ENCODE results near the gene EYA2. TPM values are rescaled to one million over a fixed set of nuclear protein-coding genes. Genes with fewer than 3 reads are reported as not detected.
"Not testable (repeated sequence)": the region's sequence is repeated elsewhere in the genome, so short reads cannot be mapped to it uniquely, and the experiment has no call there.

Gene EYA2
- total and polyA plus RNA-seq, 4 donors: 1.2 to 10.9 (median 6.7) TPM

DNA sequence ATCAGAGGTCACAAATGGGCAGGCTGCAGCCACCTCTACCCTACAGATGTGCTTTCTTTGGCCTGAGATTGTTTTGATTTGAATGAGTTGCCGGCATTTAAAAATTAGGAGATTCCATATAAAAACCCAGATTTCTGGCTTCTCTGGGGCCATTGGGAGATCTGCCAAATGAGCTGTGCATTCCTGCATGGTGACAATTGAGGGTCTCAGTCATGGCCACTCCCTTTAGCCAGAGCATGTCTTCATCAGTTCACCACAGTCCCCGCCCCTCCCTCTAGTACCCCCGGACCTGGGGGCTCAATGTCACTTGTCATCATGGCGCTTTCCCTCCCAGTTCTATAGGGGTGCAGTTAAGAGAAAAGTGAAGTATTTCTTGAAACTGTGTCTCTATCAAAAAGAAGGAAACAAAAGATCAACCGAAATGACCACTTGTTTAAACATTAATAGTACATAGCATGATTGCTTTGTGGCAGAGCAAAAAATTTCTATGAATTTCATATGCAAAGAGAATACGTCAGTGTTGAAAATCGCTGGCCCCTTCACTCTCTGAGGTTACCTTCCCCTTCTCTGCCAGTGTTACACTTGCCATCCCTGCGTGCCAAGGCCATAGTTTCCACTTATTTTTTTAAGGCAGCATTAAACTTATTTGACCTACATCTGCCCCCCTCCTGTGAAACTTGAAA is 21.1 kb downstream of the EYA2 start:
- Histone ChIP-seq H3K9me3 (ENCODE audit: control insufficient read depth, low read length) (no peaks in the 10 kb centered on the region), H3K4me3 (ENCODE audit: low read length in 2 of 2) (no peak overlapping the region), H3K27ac (ENCODE audit: low read depth in 1 of 2, low read length in 2 of 2) (peak overlapping the region in 1 of 2 donors; percentile 50), H3K27me3 (ENCODE audit: control insufficient read depth in 1 of 2, insufficient read depth in 2 of 2, low read length in 1 of 2) (no peaks in the 10 kb centered on the region), H3K36me3 (ENCODE audit: control insufficient read depth in 1 of 2, insufficient read depth in 2 of 2, low read length in 1 of 2) (no peaks in the 10 kb centered on the region), H3K4me1 (ENCODE audit: control insufficient read depth in 1 of 2, insufficient read depth in 2 of 2, low read length in 2 of 2) (no peaks in the 10 kb centered on the region)
- 41 to 42% methylated on average over 8 of the region's 8 CpGs for WGBS, 2 donors
- DNase-seq (no peak), ATAC-seq (ENCODE audit: low FRiP score) (no peak)
- intact Hi-C loops (cut with DNase I): no loop called here

DNA sequence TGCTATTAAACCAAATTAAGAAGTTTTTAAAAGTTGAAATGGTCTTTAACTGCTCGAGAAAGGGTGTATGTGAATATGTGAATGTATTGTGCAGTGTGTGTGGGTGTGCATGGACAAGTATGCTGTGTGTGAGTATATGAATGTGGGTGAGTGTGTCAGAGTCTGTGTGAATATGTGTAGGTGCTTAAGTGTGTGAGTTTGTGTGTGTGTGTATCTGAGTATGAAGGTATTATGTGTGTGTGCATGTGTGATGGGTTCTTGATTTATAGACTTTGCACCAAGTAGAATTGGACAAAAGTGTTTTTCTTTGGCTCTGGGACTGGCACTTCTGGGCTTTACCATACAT is 21.6 kb downstream of the EYA2 start:
- intact Hi-C loops (cut with DNase I): no loop called here
- H3K36me3 ChIP-seq (ENCODE audit: control insufficient read depth in 1 of 2, insufficient read depth in 2 of 2, low read length in 1 of 2): no peaks in the 10 kb centered on the region
- 20 to 25% methylated on average over 1 of the region's 1 CpG for WGBS, 2 donors
- no peak overlapping the region for H3K27ac ChIP-seq (ENCODE audit: low read depth in 1 of 2, low read length in 2 of 2)
- H3K4me3 ChIP-seq (ENCODE audit: low read length in 2 of 2): no peak overlapping the region
- H3K9me3 ChIP-seq (ENCODE audit: control insufficient read depth, low read length): no peaks in the 10 kb centered on the region
- DNase-seq: no peak
- no peak for ATAC-seq (ENCODE audit: low FRiP score)
- no peaks in the 10 kb centered on the region for H3K4me1 ChIP-seq (ENCODE audit: control insufficient read depth in 1 of 2, insufficient read depth in 2 of 2, low read length in 2 of 2)
- no peaks in the 10 kb centered on the region for H3K27me3 ChIP-seq (ENCODE audit: control insufficient read depth in 1 of 2, insufficient read depth in 2 of 2, low read length in 1 of 2)

DNA sequence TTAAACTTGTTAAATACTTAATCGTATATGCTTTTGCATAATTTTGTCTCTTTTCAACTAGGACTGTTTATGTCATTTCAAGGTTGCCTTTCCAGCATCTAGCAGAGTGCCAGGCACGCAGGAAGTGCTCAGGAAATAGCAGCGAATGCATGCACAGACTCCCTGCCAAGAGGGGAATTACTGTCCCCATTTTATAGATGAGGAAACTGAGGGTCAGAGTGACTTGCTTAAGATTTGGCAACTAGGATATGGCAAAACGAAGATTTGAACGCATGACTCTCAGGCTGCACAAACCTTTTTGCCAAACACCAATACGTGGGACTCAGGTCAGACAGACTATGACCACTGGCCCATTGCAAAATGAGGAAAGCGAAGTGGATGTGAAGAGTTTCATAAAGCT is 22.5 kb downstream of the EYA2 start:
- intact Hi-C loops (cut with DNase I): no loop called here
- Histone ChIP-seq H3K27ac (ENCODE audit: low read depth in 1 of 2, low read length in 2 of 2) (no peak overlapping the region), H3K4me3 (ENCODE audit: low read length in 2 of 2) (no peak overlapping the region), H3K36me3 (ENCODE audit: control insufficient read depth in 1 of 2, insufficient read depth in 2 of 2, low read length in 1 of 2) (no peaks in the 10 kb centered on the region), H3K9me3 (ENCODE audit: control insufficient read depth, low read length) (no peaks in the 10 kb centered on the region), H3K27me3 (ENCODE audit: control insufficient read depth in 1 of 2, insufficient read depth in 2 of 2, low read length in 1 of 2) (no peaks in the 10 kb centered on the region), H3K4me1 (ENCODE audit: control insufficient read depth in 1 of 2, insufficient read depth in 2 of 2, low read length in 2 of 2) (no peaks in the 10 kb centered on the region)
- 89 to 90% methylated on average over 7 of the region's 7 CpGs for WGBS, 2 donors
- DNase-seq: no peak
- no peak for ATAC-seq (ENCODE audit: low FRiP score)

DNA sequence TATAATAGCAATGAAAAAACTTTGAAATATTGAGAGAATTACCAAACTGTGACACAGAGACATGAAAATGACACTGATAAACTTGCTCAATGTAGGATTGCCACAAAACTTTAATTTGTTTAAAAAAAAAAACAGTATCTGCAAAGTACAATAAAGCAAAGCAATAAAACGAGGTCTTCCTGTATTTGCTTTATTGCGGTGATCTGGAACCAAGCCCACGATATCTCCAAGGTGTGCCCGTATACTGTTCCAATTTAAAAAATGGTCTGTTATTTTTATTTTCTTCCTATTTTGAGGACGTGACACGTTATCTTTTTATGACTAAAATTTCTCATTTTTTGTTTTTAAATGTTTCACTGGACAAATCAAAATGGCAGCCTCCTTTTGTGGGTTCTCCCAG is 25.5 kb downstream of the EYA2 start:
- H3K27me3 ChIP-seq (ENCODE audit: control insufficient read depth in 1 of 2, insufficient read depth in 2 of 2, low read length in 1 of 2): no peaks in the 10 kb centered on the region
- H3K9me3 ChIP-seq (ENCODE audit: control insufficient read depth, low read length): no peaks in the 10 kb centered on the region
- no peak for DNase-seq
- H3K27ac ChIP-seq (ENCODE audit: low read depth in 1 of 2, low read length in 2 of 2): no peak overlapping the region
- H3K36me3 ChIP-seq (ENCODE audit: control insufficient read depth in 1 of 2, insufficient read depth in 2 of 2, low read length in 1 of 2): no peaks in the 10 kb centered on the region
- 90% methylated on average over 6 of the region's 6 CpGs for WGBS, 2 donors
- intact Hi-C loops (cut with DNase I): no loop called here
- no peak for ATAC-seq (ENCODE audit: low FRiP score)
- no peak overlapping the region for H3K4me3 ChIP-seq (ENCODE audit: low read length in 2 of 2)
- H3K4me1 ChIP-seq (ENCODE audit: control insufficient read depth in 1 of 2, insufficient read depth in 2 of 2, low read length in 2 of 2): no peaks in the 10 kb centered on the region

DNA sequence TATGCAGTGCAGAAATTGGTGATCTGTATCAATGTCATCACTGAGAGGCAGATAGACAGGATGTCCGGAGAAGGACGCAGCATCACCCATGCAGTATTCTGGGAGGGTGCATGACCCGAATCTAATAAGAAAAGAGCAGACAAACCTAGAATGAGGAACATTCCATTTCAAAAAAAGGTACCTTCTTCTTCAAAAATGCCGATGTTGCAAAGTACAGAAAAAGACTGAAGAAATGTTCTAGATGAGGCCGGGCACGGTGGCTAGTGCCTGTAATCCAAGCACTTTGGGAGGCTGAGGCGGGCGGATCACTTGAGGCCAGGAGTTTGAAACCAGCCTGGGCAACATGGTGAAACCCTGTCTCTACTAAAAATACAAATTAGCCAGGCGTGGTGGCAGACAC is 28.2 kb downstream of the EYA2 start:
- H3K4me3 ChIP-seq (ENCODE audit: low read length in 2 of 2); H3K4me1 ChIP-seq (ENCODE audit: control insufficient read depth in 1 of 2, insufficient read depth in 2 of 2, low read length in 2 of 2); intact Hi-C loops (cut with DNase I); H3K36me3 ChIP-seq (ENCODE audit: control insufficient read depth in 1 of 2, insufficient read depth in 2 of 2, low read length in 1 of 2); H3K9me3 ChIP-seq (ENCODE audit: control insufficient read depth, low read length); ATAC-seq (ENCODE audit: low FRiP score); DNase-seq; H3K27me3 ChIP-seq (ENCODE audit: control insufficient read depth in 1 of 2, insufficient read depth in 2 of 2, low read length in 1 of 2); H3K27ac ChIP-seq (ENCODE audit: low read depth in 1 of 2, low read length in 2 of 2): not testable (repeated sequence)
- WGBS, 2 donors: 88 to 90% methylated on average over 9 of the region's 9 CpGs

DNA sequence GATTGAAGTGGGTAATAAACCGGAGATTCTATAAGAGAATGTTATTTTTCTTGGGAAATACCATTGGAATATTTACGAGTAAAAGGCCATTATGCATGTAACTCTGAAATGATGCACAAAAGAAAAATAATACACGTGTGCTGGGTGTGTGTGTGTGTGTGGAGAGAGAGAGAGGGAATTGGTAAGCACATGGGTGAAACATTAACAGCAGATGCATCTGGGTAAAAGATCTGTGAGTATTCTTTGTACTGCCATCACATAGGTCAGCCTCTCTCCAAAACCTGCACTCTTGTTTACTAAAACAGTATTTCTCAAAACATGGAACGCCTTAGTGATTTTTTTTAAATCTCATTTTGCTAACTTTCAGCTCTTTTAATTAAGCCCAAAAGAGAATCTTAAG is 28.9 kb downstream of the EYA2 start:
- no peak for DNase-seq
- WGBS, 2 donors: 67% methylated on average over 4 of the region's 4 CpGs
- no peak for ATAC-seq (ENCODE audit: low FRiP score)

DNA sequence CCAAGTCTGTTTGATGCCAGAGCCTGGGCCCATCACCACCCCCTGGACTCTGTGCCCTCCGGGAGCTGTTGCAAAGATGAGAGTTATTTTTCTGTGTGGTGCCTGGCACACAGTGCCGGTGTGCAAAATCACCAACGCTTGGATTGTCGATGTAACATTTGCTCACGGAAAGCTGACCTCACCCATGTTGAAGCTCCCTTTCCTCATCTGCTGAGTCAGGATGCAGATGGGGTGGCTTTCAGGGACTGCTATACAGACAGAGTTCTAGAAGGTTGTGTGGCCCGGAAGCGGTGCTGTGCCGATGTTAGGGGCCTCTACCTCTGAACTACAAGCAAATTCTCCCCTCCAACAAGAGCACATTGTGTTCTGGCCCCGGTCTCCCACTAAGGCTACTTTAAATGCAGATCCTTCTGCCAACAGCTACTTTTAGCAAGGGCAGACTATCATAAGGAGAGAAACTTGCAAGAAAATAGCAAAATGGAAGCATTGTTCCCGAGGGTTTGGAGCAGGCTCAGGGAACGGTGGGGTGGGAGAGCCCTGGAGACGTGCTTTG is 34.0 kb downstream of the EYA2 start:
- ATAC-seq (ENCODE audit: low FRiP score) (no peak), DNase-seq (peak in 1 of 2 donors; percentile 59)
- no peaks in the 10 kb centered on the region for H3K36me3 ChIP-seq (ENCODE audit: control insufficient read depth in 1 of 2, insufficient read depth in 2 of 2, low read length in 1 of 2)
- no peaks in the 10 kb centered on the region for H3K27me3 ChIP-seq (ENCODE audit: control insufficient read depth in 1 of 2, insufficient read depth in 2 of 2, low read length in 1 of 2)
- no peak overlapping the region for H3K4me3 ChIP-seq (ENCODE audit: low read length in 2 of 2)
- no peaks in the 10 kb centered on the region for H3K4me1 ChIP-seq (ENCODE audit: control insufficient read depth in 1 of 2, insufficient read depth in 2 of 2, low read length in 2 of 2)
- intact Hi-C loops (cut with DNase I): no loop called here
- H3K9me3 ChIP-seq (ENCODE audit: control insufficient read depth, low read length): no peaks in the 10 kb centered on the region
- WGBS, 2 donors: 6 to 7% methylated on average over 12 of the region's 12 CpGs
- H3K27ac ChIP-seq (ENCODE audit: low read depth in 1 of 2, low read length in 2 of 2): peak overlapping the region; percentile 34 to 73

More for the DNA sequence above, 28.9 kb downstream of the EYA2 start:
- no peaks in the 10 kb centered on the region for H3K4me1 ChIP-seq (ENCODE audit: control insufficient read depth in 1 of 2, insufficient read depth in 2 of 2, low read length in 2 of 2)
- no peaks in the 10 kb centered on the region for H3K27me3 ChIP-seq (ENCODE audit: control insufficient read depth in 1 of 2, insufficient read depth in 2 of 2, low read length in 1 of 2)
- intact Hi-C loops (cut with DNase I): no loop called here
- no peak overlapping the region for H3K27ac ChIP-seq (ENCODE audit: low read depth in 1 of 2, low read length in 2 of 2)
- H3K4me3 ChIP-seq (ENCODE audit: low read length in 2 of 2): no peak overlapping the region
- no peaks in the 10 kb centered on the region for H3K36me3 ChIP-seq (ENCODE audit: control insufficient read depth in 1 of 2, insufficient read depth in 2 of 2, low read length in 1 of 2)
- no peaks in the 10 kb centered on the region for H3K9me3 ChIP-seq (ENCODE audit: control insufficient read depth, low read length)

DNA sequence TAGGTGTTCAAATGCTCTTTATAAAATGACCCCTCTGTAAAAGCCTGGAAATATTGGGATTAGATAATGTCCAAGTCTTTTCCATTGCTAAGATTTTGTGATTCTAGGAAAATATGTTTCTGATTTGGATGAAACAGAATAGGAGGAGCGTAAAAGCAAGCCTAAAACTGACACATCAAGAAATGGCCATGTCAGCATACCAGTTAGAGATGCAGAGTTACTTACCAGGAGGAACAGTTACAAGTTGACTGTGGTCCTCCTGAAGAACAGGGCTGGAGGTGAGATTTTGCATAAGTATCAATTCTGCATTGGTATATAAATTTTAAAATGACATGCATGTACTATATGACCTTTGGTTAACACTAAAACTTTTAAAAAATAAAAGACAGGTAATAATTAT is 35.3 kb downstream of the EYA2 start:
- 93 to 95% methylated on average over 1 of the region's 1 CpG for WGBS, 2 donors
- Histone ChIP-seq H3K4me1 (ENCODE audit: control insufficient read depth in 1 of 2, insufficient read depth in 2 of 2, low read length in 2 of 2) (no peaks in the 10 kb centered on the region), H3K36me3 (ENCODE audit: control insufficient read depth in 1 of 2, insufficient read depth in 2 of 2, low read length in 1 of 2) (no peaks in the 10 kb centered on the region), H3K27me3 (ENCODE audit: control insufficient read depth in 1 of 2, insufficient read depth in 2 of 2, low read length in 1 of 2) (no peaks in the 10 kb centered on the region), H3K9me3 (ENCODE audit: control insufficient read depth, low read length) (no peaks in the 10 kb centered on the region), H3K4me3 (ENCODE audit: low read length in 2 of 2) (no peak overlapping the region), H3K27ac (ENCODE audit: low read depth in 1 of 2, low read length in 2 of 2) (no peak overlapping the region)
- intact Hi-C loops (cut with DNase I): no loop called here
- ATAC-seq (ENCODE audit: low FRiP score) (no peak), DNase-seq (no peak)

DNA sequence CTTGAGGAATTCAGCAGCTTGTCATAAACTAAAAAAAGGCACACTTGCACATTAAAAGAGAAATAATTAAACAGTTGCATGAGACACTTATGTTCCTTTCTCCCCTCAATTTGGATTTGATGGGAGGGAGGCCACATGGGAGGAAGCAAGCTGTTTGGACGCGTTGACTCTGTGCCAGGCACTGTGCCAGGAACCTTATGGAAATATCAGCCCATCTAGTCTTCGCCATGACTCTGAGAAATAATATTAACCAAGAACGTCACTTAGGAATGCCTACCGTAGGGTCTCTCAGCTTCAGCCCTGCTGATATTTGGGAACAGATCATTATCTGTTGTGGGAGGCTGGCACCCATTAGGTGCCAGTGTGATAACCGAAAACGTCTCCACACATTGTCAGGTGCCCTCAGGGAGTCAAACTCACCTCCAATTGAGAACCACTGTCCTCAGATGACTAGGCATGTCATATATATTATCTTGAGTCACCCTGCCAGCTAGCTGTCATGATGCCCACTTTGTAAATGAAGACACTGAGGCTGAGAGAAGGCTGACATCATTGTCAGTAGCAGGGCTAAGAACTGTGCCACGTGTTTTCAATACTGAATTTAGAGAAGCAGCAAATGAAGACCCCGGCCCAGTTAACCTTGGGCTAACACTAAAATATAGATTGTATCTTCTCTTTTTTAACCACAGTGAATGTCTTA is 36.1 kb downstream of the EYA2 start:
- ATAC-seq (ENCODE audit: low FRiP score) (no peak), DNase-seq (no peak)
- H3K4me1 ChIP-seq (ENCODE audit: control insufficient read depth in 1 of 2, insufficient read depth in 2 of 2, low read length in 2 of 2): no peaks in the 10 kb centered on the region
- WGBS, 2 donors: 28 to 38% methylated on average over 9 of the region's 9 CpGs
- intact Hi-C loops (cut with DNase I): no loop called here
- H3K27ac ChIP-seq (ENCODE audit: low read depth in 1 of 2, low read length in 2 of 2): peak overlapping the region in 1 of 2 donors; percentile 12
- no peaks in the 10 kb centered on the region for H3K27me3 ChIP-seq (ENCODE audit: control insufficient read depth in 1 of 2, insufficient read depth in 2 of 2, low read length in 1 of 2)
- no peak overlapping the region for H3K4me3 ChIP-seq (ENCODE audit: low read length in 2 of 2)
- no peaks in the 10 kb centered on the region for H3K36me3 ChIP-seq (ENCODE audit: control insufficient read depth in 1 of 2, insufficient read depth in 2 of 2, low read length in 1 of 2)
- H3K9me3 ChIP-seq (ENCODE audit: control insufficient read depth, low read length): no peaks in the 10 kb centered on the region

All from aorta (tissue), 5 donors.